HepG2 (cell line): ENCODE data around the gene ACTN4. TPM values are rescaled to one million over a fixed set of nuclear protein-coding genes. Genes with fewer than 3 reads are reported as not detected.

ENCODE experiments used
- BCL6 ChIP-seq: IDR thresholded peaks from 2 replicates; pipeline ENCODE4 v1.6.1; 2016; ENCODE audit warnings: missing genetic modification reagents, missing compliant biosample characterization
- DMAP1 ChIP-seq: IDR thresholded peaks from 2 replicates; pipeline ENCODE4 v1.6.1; 2016
- ETV5 ChIP-seq: IDR thresholded peaks from 2 replicates; pipeline ENCODE4 v1.6.1; 2018; ENCODE audit warnings: missing biosample characterization, missing genetic modification reagents, inconsistent platforms, borderline replicate concordance
- FOXA3 ChIP-seq: IDR thresholded peaks from 2 replicates; pipeline ENCODE4 v1.6.1; 2016; ENCODE audit warnings: missing genetic modification reagents, missing compliant biosample characterization
- MIER3 ChIP-seq: IDR thresholded peaks from 2 replicates; pipeline ENCODE4 v1.6.1; 2016; ENCODE audit warnings: missing compliant biosample characterization, borderline replicate concordance
- MTF2 ChIP-seq: sonication (generic); formaldehyde crosslinking; IDR thresholded peaks from 2 replicates; pipeline ENCODE4 v1.5.0; 2020; ENCODE audit warnings: missing genetic modification reagents, borderline replicate concordance
- NR2F6 ChIP-seq, 2 experiments: IDR thresholded peaks; 2 replicates each; pipeline ENCODE4 v1.6.1; 2016; ENCODE audit warnings: antibody characterized with exemption in 1 of 2, mild to moderate bottlenecking in 1 of 2
- RXRA ChIP-seq: sonication (generic); formaldehyde crosslinking; IDR thresholded peaks from 2 replicates; pipeline ENCODE4 v1.5.1; 2020; ENCODE audit warnings: missing genetic modification reagents
- SALL2 ChIP-seq: sonication (generic); formaldehyde crosslinking; IDR thresholded peaks from 2 replicates; pipeline ENCODE4 v1.8.1; 2023; ENCODE audit warnings: mild to moderate bottlenecking, missing genetic modification reagents, inconsistent platforms
- SKI ChIP-seq: fragments of 450-650 bp; IDR thresholded peaks from one replicate; pipeline ENCODE4 v1.6.1; 2018; ENCODE audit warnings: mild to moderate bottlenecking; ENCODE audit not compliant: partially characterized antibody
- SPEN ChIP-seq: sonication (generic); formaldehyde crosslinking; IDR thresholded peaks from 2 replicates; pipeline ENCODE4 v1.5.1; 2020; ENCODE audit warnings: low read depth, mild to moderate bottlenecking, missing genetic modification reagents
- U2AF1 ChIP-seq: fragments of 200-400 bp; formaldehyde crosslinking; optimal IDR thresholded peaks from 2 replicates; pipeline ENCODE3; 2017; ENCODE audit warnings: mild to moderate bottlenecking, low read depth, low read length
- ZNF773 ChIP-seq: sonication (generic); formaldehyde crosslinking; IDR thresholded peaks from 2 replicates; pipeline ENCODE4 v1.4.0; 2020; ENCODE audit warnings: missing genetic modification reagents, borderline replicate concordance
- polyA plus RNA-seq, 8 experiments: library from polyadenylated mRNA; depleted of rRNA in 3 of 8; stranded (reverse) in 7 of 8; unstranded in 1 of 8; fragments of >200 nt; fragmentation: Illumina TruSeq in 4 of 8; extraction: Trizol in 4 of 8; gene quantifications; 2 replicates each; pipeline versions ENCODE4 v1.2.1 to v1.2.3, GENCODE V29; 2011 to 2016; ENCODE audit warnings: low read depth in 4 of 8, missing spikeins in 1 of 8, mixed read lengths in 1 of 8; ENCODE audit not compliant: insufficient read depth in 1 of 8
- total RNA-seq, 5 experiments: library from RNA; depleted of rRNA; stranded (reverse); fragments of >200 nt; fragmentation: Illumina TruSeq; extraction: Trizol; gene quantifications; 2 replicates each; pipeline ENCODE4 v1.2.3, GENCODE V29; 2016; ENCODE audit warnings: low read depth in 1 of 5
- TF ChIP-seq, protein P1 (sequence below), 2 experiments: sonication (generic) in 1 of 2; formaldehyde crosslinking in 1 of 2; IDR thresholded peaks; 2 replicates each; pipeline versions ENCODE4 v1.4.0 to v1.6.1; 2016 to 2020; ENCODE audit warnings: borderline replicate concordance in 1 of 2, low read depth in 1 of 2, mild to moderate bottlenecking in 1 of 2, missing genetic modification reagents in 1 of 2
- TF ChIP-seq, protein P2 (sequence below): sonication (generic); formaldehyde crosslinking; IDR thresholded peaks from 2 replicates; pipeline ENCODE4 v1.4.0; 2020; ENCODE audit warnings: missing genetic modification reagents
- TF ChIP-seq, protein P3 (sequence below): IDR thresholded peaks from 2 replicates; pipeline ENCODE4 v1.6.1; 2012; ENCODE audit warnings: low read depth, low read length, improper control_type of control experiment
- TF ChIP-seq, protein P4 (sequence below): sonication (generic); formaldehyde crosslinking; IDR thresholded peaks from 2 replicates; pipeline ENCODE4 v1.4.0; 2020; ENCODE audit warnings: missing genetic modification reagents

Gene ACTN4
- total and polyA plus RNA-seq, 2 of the 13 experiments (the other 11 are each of a cell fraction or from before 2014, with no cell fraction given): 171 to 192 TPM

DNA sequence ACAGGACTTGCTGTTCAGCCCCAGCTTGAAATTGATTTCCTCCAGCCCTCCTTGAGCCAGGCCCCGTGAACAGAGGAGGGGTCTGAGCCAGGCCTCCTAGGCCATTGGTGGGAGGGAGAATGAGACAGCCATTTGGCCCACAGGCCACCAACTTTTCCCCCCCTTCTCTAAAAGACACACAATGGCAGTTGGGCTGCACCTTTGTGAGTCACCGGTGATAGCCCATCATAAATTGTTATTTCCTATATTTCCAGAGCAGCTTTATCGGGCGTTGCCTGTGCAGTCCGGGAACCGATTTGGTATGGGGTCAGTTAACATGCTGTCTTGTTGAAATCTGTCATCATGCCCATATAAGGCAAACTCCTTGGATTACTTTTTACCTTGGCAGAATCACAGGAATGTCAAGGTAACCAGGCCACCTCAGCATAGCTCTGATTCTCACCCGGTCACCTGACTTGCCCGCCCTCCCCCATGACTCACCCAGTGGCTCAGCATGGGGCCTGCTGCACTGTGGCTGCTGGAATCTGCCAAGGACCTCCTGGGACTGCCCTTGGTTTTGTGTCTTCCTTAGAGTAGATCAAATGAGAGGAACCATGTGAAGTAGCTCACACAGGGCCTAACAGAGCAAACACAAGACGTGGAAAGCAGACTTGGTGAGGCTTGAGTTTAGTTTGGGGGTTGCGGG is 36.1 kb downstream of the ACTN4 start (continued):
- TF ChIP-seq, protein P1, sequence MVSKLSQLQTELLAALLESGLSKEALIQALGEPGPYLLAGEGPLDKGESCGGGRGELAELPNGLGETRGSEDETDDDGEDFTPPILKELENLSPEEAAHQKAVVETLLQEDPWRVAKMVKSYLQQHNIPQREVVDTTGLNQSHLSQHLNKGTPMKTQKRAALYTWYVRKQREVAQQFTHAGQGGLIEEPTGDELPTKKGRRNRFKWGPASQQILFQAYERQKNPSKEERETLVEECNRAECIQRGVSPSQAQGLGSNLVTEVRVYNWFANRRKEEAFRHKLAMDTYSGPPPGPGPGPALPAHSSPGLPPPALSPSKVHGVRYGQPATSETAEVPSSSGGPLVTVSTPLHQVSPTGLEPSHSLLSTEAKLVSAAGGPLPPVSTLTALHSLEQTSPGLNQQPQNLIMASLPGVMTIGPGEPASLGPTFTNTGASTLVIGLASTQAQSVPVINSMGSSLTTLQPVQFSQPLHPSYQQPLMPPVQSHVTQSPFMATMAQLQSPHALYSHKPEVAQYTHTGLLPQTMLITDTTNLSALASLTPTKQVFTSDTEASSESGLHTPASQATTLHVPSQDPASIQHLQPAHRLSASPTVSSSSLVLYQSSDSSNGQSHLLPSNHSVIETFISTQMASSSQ (IDR thresholded peaks at IDR 0.05; ENCODE audit: low read depth): peak; percentile 35; the same call in 1 of the 2 replicates
- TF ChIP-seq, protein P1 (CRISPR knock-in tag; IDR thresholded peaks at IDR 0.05; ENCODE audit: borderline replicate concordance): 0 out of 2 replicates have a peak, but pooled peaks have one; percentile 37
- no peak for TF ChIP-seq MTF2 (CRISPR knock-in tag)
- TF ChIP-seq SKI: no peak
- TF ChIP-seq DMAP1: peak; percentile 61; the same call in 1 of the 2 replicates
- TF ChIP-seq MIER3 (CRISPR knock-in tag): peak; percentile 39; the same call in 1 of the 2 replicates
- peak; percentile 48; the same call in 1 of the 2 replicates for TF ChIP-seq ETV5
- no peak for TF ChIP-seq NR2F6 (IDR thresholded peaks at IDR 0.05)
- TF ChIP-seq NR2F6 (CRISPR knock-in tag; IDR thresholded peaks at IDR 0.05): peak; percentile 73
- TF ChIP-seq SPEN (CRISPR knock-in tag): peak; percentile 44; the same call in 1 of the 2 replicates
- TF ChIP-seq, protein P2, sequence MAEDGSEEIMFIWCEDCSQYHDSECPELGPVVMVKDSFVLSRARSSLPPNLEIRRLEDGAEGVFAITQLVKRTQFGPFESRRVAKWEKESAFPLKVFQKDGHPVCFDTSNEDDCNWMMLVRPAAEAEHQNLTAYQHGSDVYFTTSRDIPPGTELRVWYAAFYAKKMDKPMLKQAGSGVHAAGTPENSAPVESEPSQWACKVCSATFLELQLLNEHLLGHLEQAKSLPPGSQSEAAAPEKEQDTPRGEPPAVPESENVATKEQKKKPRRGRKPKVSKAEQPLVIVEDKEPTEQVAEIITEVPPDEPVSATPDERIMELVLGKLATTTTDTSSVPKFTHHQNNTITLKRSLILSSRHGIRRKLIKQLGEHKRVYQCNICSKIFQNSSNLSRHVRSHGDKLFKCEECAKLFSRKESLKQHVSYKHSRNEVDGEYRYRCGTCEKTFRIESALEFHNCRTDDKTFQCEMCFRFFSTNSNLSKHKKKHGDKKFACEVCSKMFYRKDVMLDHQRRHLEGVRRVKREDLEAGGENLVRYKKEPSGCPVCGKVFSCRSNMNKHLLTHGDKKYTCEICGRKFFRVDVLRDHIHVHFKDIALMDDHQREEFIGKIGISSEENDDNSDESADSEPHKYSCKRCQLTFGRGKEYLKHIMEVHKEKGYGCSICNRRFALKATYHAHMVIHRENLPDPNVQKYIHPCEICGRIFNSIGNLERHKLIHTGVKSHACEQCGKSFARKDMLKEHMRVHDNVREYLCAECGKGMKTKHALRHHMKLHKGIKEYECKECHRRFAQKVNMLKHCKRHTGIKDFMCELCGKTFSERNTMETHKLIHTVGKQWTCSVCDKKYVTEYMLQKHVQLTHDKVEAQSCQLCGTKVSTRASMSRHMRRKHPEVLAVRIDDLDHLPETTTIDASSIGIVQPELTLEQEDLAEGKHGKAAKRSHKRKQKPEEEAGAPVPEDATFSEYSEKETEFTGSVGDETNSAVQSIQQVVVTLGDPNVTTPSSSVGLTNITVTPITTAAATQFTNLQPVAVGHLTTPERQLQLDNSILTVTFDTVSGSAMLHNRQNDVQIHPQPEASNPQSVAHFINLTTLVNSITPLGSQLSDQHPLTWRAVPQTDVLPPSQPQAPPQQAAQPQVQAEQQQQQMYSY (CRISPR knock-in tag): no peak
- no peak for TF ChIP-seq U2AF1
- TF ChIP-seq SALL2: no peak
- peak; percentile 17; the same call in 1 of the 2 replicates for TF ChIP-seq BCL6 (CRISPR knock-in tag)
- peak; percentile 41 for TF ChIP-seq FOXA3 (CRISPR knock-in tag)
- TF ChIP-seq, protein P3, sequence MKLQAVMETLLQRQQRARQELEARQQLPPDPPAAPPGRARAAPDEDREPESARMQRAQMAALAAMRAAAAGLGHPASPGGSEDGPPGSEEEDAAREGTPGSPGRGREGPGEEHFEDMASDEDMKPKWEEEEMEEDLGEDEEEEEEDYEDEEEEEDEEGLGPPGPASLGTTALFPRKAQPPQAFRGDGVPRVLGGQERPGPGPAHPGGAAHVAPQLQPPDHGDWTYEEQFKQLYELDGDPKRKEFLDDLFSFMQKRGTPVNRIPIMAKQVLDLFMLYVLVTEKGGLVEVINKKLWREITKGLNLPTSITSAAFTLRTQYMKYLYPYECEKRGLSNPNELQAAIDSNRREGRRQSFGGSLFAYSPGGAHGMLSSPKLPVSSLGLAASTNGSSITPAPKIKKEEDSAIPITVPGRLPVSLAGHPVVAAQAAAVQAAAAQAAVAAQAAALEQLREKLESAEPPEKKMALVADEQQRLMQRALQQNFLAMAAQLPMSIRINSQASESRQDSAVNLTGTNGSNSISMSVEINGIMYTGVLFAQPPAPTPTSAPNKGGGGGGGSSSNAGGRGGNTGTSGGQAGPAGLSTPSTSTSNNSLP: peak; percentile 74
- TF ChIP-seq, protein P4, sequence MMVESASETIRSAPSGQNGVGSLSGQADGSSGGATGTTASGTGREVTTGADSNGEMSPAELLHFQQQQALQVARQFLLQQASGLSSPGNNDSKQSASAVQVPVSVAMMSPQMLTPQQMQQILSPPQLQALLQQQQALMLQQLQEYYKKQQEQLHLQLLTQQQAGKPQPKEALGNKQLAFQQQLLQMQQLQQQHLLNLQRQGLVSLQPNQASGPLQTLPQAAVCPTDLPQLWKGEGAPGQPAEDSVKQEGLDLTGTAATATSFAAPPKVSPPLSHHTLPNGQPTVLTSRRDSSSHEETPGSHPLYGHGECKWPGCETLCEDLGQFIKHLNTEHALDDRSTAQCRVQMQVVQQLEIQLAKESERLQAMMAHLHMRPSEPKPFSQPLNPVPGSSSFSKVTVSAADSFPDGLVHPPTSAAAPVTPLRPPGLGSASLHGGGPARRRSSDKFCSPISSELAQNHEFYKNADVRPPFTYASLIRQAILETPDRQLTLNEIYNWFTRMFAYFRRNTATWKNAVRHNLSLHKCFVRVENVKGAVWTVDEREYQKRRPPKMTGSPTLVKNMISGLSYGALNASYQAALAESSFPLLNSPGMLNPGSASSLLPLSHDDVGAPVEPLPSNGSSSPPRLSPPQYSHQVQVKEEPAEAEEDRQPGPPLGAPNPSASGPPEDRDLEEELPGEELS (CRISPR knock-in tag): peak; percentile 24; the same call in 1 of the 2 replicates
- TF ChIP-seq RXRA (CRISPR knock-in tag): peak; percentile 48; the same call in 1 of the 2 replicates
- TF ChIP-seq ZNF773 (CRISPR knock-in tag): no peak
